B cell (primary cell): ENCODE data around the gene DVL2. TPM values are rescaled to one million over a fixed set of nuclear protein-coding genes. Genes with fewer than 3 reads are reported as not detected.
A peak's percentile ranks its signal among the peaks of the same experiment; 100 is the strongest.

Source experiments
- ATAC-seq: fragments of 200-7000 bp; cut with Tn5 transposase; one replicate; pipeline ENCODE4 v1.10.0; 2021; ENCODE audit warnings: low read depth, mild to moderate bottlenecking, moderate number of reproducible peaks, moderate library complexity
- CTCF ChIA-PET: fragments of 350-600 bp; sonication (Branson Sonifier 250); formaldehyde crosslinking; loops from one replicate; lab custom pipeline; 2021; ENCODE audit warnings: antibody characterized with exemption, inconsistent platforms; lab: Charles Lee
- POLR2A ChIA-PET: fragments of 350-600 bp; sonication (Branson Sonifier 250); formaldehyde crosslinking; loops from one replicate; lab custom pipeline; 2021; ENCODE audit warnings: antibody characterized with exemption; lab: Charles Lee
- DNase-seq: peaks from one replicate; pipeline ENCODE4 v3.0.0; 2013
- H2AFZ ChIP-seq: 2 replicates; pipeline ENCODE4 v1.6.1; 2012; ENCODE audit warnings: mild to moderate bottlenecking, low read depth, low read length; ENCODE audit not compliant: insufficient read depth, poor library complexity, severe bottlenecking
- H3K27ac ChIP-seq, 2 donors: 1 replicate in 1 of 2; 2 replicates in 1 of 2; pipeline ENCODE4 v1.5.1; 2012 to 2013; ENCODE audit warnings: low read length in 2 of 2, mild to moderate bottlenecking in 2 of 2, moderate library complexity in 1 of 2
- H3K27me3 ChIP-seq, 4 experiments: fragments of 200-600 bp in 1 of 4; sonication (generic) in 1 of 4; replicated peaks in 1 of 4; 1 replicate in 2 of 4; 2 replicates in 2 of 4; pipeline versions ENCODE4 v1.6.1 to v1.7.0; 2013 to 2016; ENCODE audit warnings: low read length in 3 of 4, mild to moderate bottlenecking in 2 of 4, mixed read lengths in 1 of 4, moderate library complexity in 1 of 4; ENCODE audit not compliant: insufficient read depth in 4 of 4, control insufficient read depth in 3 of 4; ENCODE audit errors: control extremely low read depth in 1 of 4
- H3K36me3 ChIP-seq, 2 experiments: replicated peaks in 1 of 2; 1 replicate in 1 of 2; 2 replicates in 1 of 2; pipeline versions ENCODE4 v1.6.1 to v1.7.1; 2013; ENCODE audit warnings: low read length in 1 of 2; ENCODE audit not compliant: insufficient read depth in 2 of 2, control insufficient read depth in 1 of 2; ENCODE audit errors: control extremely low read depth in 1 of 2, extremely low read depth in 1 of 2
- H3K4me1 ChIP-seq, 2 donors: fragments of 200-600 bp in 1 of 2; sonication (generic) in 1 of 2; 1 replicate in 1 of 2; 2 replicates in 1 of 2; pipeline versions ENCODE4 v1.5.1 to v1.6.1; 2013 to 2017; ENCODE audit warnings: low read length in 2 of 2; ENCODE audit not compliant: control insufficient read depth in 2 of 2, insufficient read depth in 2 of 2
- H3K4me2 ChIP-seq: replicated peaks from 2 replicates; pipeline ENCODE3; 2012; ENCODE audit warnings: mild to moderate bottlenecking, low read depth, low read length; ENCODE audit not compliant: poor library complexity, severe bottlenecking
- H3K4me3 ChIP-seq, 5 experiments: fragments of 200-600 bp in 1 of 5; sonication (generic) in 1 of 5; 1 replicate in 3 of 5; 2 replicates in 2 of 5; pipeline versions ENCODE4 v1.5.1 to v1.7.0; 2011 to 2016; ENCODE audit warnings: low read length in 4 of 5, mild to moderate bottlenecking in 4 of 5, low read depth in 2 of 5, control low read depth in 1 of 5, moderate library complexity in 1 of 5; ENCODE audit not compliant: insufficient read depth in 1 of 5; ENCODE audit errors: control extremely low read depth in 1 of 5, extremely low read depth in 1 of 5
- H3K79me2 ChIP-seq: fragments of 200-600 bp; sonication (generic); one replicate; pipeline ENCODE4 v1.6.0; 2016; ENCODE audit warnings: low read length; ENCODE audit not compliant: control insufficient read depth, insufficient read depth
- H3K9ac ChIP-seq: fragments of 200-600 bp; sonication (generic); 2 replicates; pipeline ENCODE4 v1.6.1; 2017; ENCODE audit warnings: mild to moderate bottlenecking, low read length, moderate library complexity
- H3K9me3 ChIP-seq, 3 donors: one replicate each; pipeline versions ENCODE4 v1.6.1 to v1.7.1; 2013; ENCODE audit warnings: low read length in 2 of 3; ENCODE audit not compliant: control insufficient read depth in 2 of 3, insufficient read depth in 1 of 3; ENCODE audit errors: control extremely low read depth in 1 of 3
- H4K20me1 ChIP-seq: 2 replicates; pipeline ENCODE4 v1.6.0; 2012; ENCODE audit warnings: mild to moderate bottlenecking, low read length; ENCODE audit not compliant: insufficient read depth, control insufficient read depth, poor library complexity, severe bottlenecking
- H3K27ac Mint-ChIP-seq: one replicate; pipeline ENCODE4 v1.8.0; 2021; ENCODE audit warnings: mixed read lengths
- H3K27me3 Mint-ChIP-seq: one replicate; pipeline ENCODE4 v1.8.0; 2021; ENCODE audit warnings: mixed read lengths
- H3K4me1 Mint-ChIP-seq: one replicate; pipeline ENCODE4 v1.8.0; 2021; ENCODE audit warnings: mixed read lengths
- H3K4me3 Mint-ChIP-seq: one replicate; pipeline ENCODE4 v1.8.0; 2021; ENCODE audit warnings: mixed read lengths
- H3K9me3 Mint-ChIP-seq: one replicate; pipeline ENCODE4 v1.8.0; 2022; ENCODE audit warnings: mixed read lengths; ENCODE audit not compliant: insufficient read depth
- CTCF ChIP-seq: fragments of 200-600 bp; IDR thresholded peaks from one replicate; pipeline ENCODE4 v1.8.0; 2022; ENCODE audit warnings: antibody characterized with exemption, mild to moderate bottlenecking
- EZH2 ChIP-seq: IDR thresholded peaks from 2 replicates; pipeline ENCODE4 v1.6.1; 2012; ENCODE audit warnings: borderline replicate concordance, low read depth, mild to moderate bottlenecking, moderate library complexity, low read length; ENCODE audit not compliant: insufficient read depth, poor library complexity, severe bottlenecking
- WGBS: methylation state at CpG from one replicate; pipeline ENCODE4 v1.1.5; 2013; ENCODE audit warnings: missing lambda C conversion rate; ENCODE audit not compliant: insufficient coverage; 5-methylcytosine and 5-hydroxymethylcytosine counted together
- intact Hi-C: fragments of 100-400 bp; cut with micrococcal nuclease; formaldehyde crosslinking; loops from one replicate; pipeline ENCODE4 v1.10.0; 2022
- polyA plus RNA-seq: library from polyadenylated mRNA; depleted of rRNA; stranded (reverse); fragments of >200 nt; gene quantifications from 2 replicates; pipeline ENCODE4 v1.2.3, GENCODE V29; 2012
- total RNA-seq, 2 donors: library from RNA; stranded (reverse); fragments of 120-200 nt in 1 of 2; gene quantifications; 1 replicate in 1 of 2; 2 replicates in 1 of 2; pipeline versions ENCODE4 v1.2.3 to v1.2.4, GENCODE V29; 2013 to 2022

Gene DVL2
- total and polyA plus RNA-seq, 2 donors (not counting 1 experiment from before 2014, with no cell fraction given) = 22.5 to 104 TPM

- H3K27me3 Mint-ChIP-seq = no peaks in the 10 kb centered on the region
- H3K4me3 ChIP-seq = peak overlapping the region; percentile 81 to 99 (median 99)
- H3K4me1 ChIP-seq = peaks cover 31 to 36% of the 10 kb centered on the region in 2 donors
- WGBS = 70% methylated on average over 6 of the region's 9 CpGs
- no peak for DNase-seq
- ChIA-PET POLR2A (interaction anchor here (0.6 to 13.1 kb wide), 6 partner anchors 9 to 240 kb away, joined by 3 to 157 read pairs (median 10); partner anchors contain the start of genes ACADVL, CTDNEP1, DLG4 and ELP5), CTCF (interaction anchor here (0.6 to 5.0 kb wide), 6 partner anchors 8 to 314 kb away, joined by 3 to 36 read pairs (median 4); partner anchors contain the start of genes ACADVL, CTDNEP1, DLG4 and ELP5)
- H4K20me1 ChIP-seq = peaks cover 22% of the 10 kb centered on the region
- peak overlapping the region; percentile 98 for H3K4me3 Mint-ChIP-seq
- H3K4me2 ChIP-seq = peak overlapping the region; percentile 79
- H3K27ac Mint-ChIP-seq = peak overlapping the region; percentile 100
- H3K9ac ChIP-seq = peak overlapping the region; percentile 82
- no peaks in the 10 kb centered on the region for H3K27me3 ChIP-seq
- no peak for ATAC-seq
- no peaks in the 10 kb centered on the region for H3K9me3 Mint-ChIP-seq
- H3K4me1 Mint-ChIP-seq = peaks cover 44% of the 10 kb centered on the region
- no peaks in the 10 kb centered on the region for H3K9me3 ChIP-seq
- peaks cover 37% of the 10 kb centered on the region for H3K79me2 ChIP-seq
- TF ChIP-seq CTCF (no peak), EZH2 (no peak)
- peak overlapping the region; percentile 94 to 97 for H3K27ac ChIP-seq
- intact Hi-C loops = no loop called here
- peak overlapping the region; percentile 86 for H2AFZ ChIP-seq
- H3K36me3 ChIP-seq = peaks cover 1 to 29% of the 10 kb centered on the region in 2 experiments
These were observed 6.9 kb upstream of the DVL2 start for GRCh38 chr17:7241090-7241733.

- H3K9ac ChIP-seq = peak overlapping the region; percentile 94
- Mint-ChIP-seq H3K4me1 (peaks cover 52% of the 10 kb centered on the region), H3K27me3 (no peaks in the 10 kb centered on the region), H3K27ac (peak overlapping the region; percentile 100), H3K9me3 (no peaks in the 10 kb centered on the region), H3K4me3 (peak overlapping the region; percentile 98)
- ATAC-seq = no peak
- H3K4me3 ChIP-seq = peak overlapping the region in 2 of 5 experiments; percentile 32 to 97
- intact Hi-C loops = no loop called here
- no peaks in the 10 kb centered on the region for H3K9me3 ChIP-seq
- peak overlapping the region; percentile 79 for H3K4me2 ChIP-seq
- peaks cover 22% of the 10 kb centered on the region for H4K20me1 ChIP-seq
- 50% methylated on average over 2 of the region's 4 CpGs for WGBS
- peaks cover 37% of the 10 kb centered on the region for H3K79me2 ChIP-seq
- no peak overlapping the region for H2AFZ ChIP-seq
- ChIA-PET POLR2A (interaction anchor here (0.6 to 13.1 kb wide), 4 partner anchors 10 to 1007 kb away, joined by 3 to 157 read pairs (median 15); partner anchors contain the start of genes ACADVL, CTC1, CTDNEP1 and DLG4), CTCF (interaction anchor here (0.9 to 5.0 kb wide), 5 partner anchors 9 to 56 kb away, joined by 3 to 36 read pairs (median 6); partner anchors contain the start of genes ACADVL, CTDNEP1, DLG4 and ELP5)
- peaks cover 33 to 41% of the 10 kb centered on the region in 2 donors for H3K4me1 ChIP-seq
- peak overlapping the region; percentile 33 to 97 for H3K27ac ChIP-seq
- DNase-seq = peak; percentile 73
- no peak for TF ChIP-seq EZH2
- no peaks in the 10 kb centered on the region for H3K27me3 ChIP-seq
- H3K36me3 ChIP-seq = peaks cover 0 to 29% of the 10 kb centered on the region in 2 experiments
These were observed 6.1 kb upstream of the DVL2 start for GRCh38 chr17:7240375-7240774.
